ENCODE measurements around the gene CDKN2D. TPM values are rescaled to one million over a fixed set of nuclear protein-coding genes. Genes with fewer than 3 reads are reported as not detected.
A peak's percentile ranks its signal among the peaks of the same experiment; 100 is the strongest.

The CDKN2D gene
- total and polyA plus RNA-seq, 2 experiments from 2014 or later, result 7.8 to 10.7 TPM

- Histone ChIP-seq H3K4me1 (ENCODE audit: insufficient read depth) (peaks cover 3% of the 10 kb centered on the region; the same call in 1 of the 2 replicates), H3K27ac (no peak overlapping the region), H3K4me3 (no peak overlapping the region), H3K9me3 (ENCODE audit: low read depth) (no peaks in the 10 kb centered on the region), H2AFZ (no peak overlapping the region), H3K36me3 (ENCODE audit: low read depth) (no peaks in the 10 kb centered on the region), H3K79me2 (ENCODE audit: insufficient read depth) (no peaks in the 10 kb centered on the region), H3K9me2 (ENCODE audit: insufficient read depth) (no peaks in the 10 kb centered on the region), H4K20me1 (ENCODE audit: insufficient read depth) (no peaks in the 10 kb centered on the region), H3K27me3 (replicated peaks; ENCODE audit: insufficient read depth) (peaks cover 9% of the 10 kb centered on the region), H3K9ac (no peak overlapping the region), H3K4me2 (ENCODE audit: unreplicated experiment) (no peak overlapping the region), H3F3A (ENCODE audit: insufficient read depth) (no peaks in the 10 kb centered on the region)
- WGBS, 2 experiments (ENCODE audit: low coverage in 1 of 2, low lambda C conversion rate in 2 of 2, missing lambda C conversion rate in 2 of 2), result 58 to 67% methylated on average over 9 of the region's 9 CpGs
- in situ Hi-C loops (cut with MboI), result loop anchor here (5.0 kb wide), 1 partner anchor 59 kb away; no protein-coding TSS in a partner anchor
- no peak for DNase-seq
- TF ChIP-seq EZH2phosphoT487 (IDR thresholded peaks at IDR 0.05; ENCODE audit: insufficient read depth, low read depth) (no peak), EZH2 (IDR thresholded peaks at IDR 0.05; ENCODE audit: insufficient read depth, poor library complexity, severe bottlenecking) (no peak)
Measured at GRCh38 chr19:10583036-10583776, 14.4 kb upstream of the CDKN2D start.

DNA sequence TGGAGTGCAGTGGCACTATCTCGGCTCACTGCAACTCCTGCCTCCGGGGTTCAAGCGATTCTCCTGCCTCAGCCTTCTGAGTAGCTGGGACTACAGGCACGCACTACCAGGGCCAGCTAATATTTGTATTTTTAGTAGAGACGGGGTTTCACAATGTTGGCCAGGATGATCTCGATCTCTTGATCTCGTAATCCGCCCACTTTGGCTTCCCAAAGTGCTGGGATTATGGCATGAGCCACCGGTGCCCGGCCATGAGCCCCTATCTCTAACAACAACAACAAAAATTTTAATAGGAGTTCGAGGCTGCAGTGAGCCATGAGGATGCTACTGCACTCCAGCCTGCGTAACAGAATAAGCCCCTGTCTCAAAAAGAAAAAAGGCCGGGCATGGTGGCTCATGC, 13.3 kb upstream of the CDKN2D start:
- 66 to 71% methylated on average over 13 of the region's 13 CpGs for WGBS, 2 experiments (ENCODE audit: low coverage in 1 of 2, low lambda C conversion rate in 2 of 2, missing lambda C conversion rate in 2 of 2)
- Histone ChIP-seq H2AFZ (no peak overlapping the region), H3K79me2 (ENCODE audit: insufficient read depth) (no peaks in the 10 kb centered on the region), H3K27me3 (replicated peaks; ENCODE audit: insufficient read depth) (no peaks in the 10 kb centered on the region), H3K4me3 (no peak overlapping the region), H3K9ac (no peak overlapping the region), H3K4me1 (ENCODE audit: insufficient read depth) (peaks cover 3% of the 10 kb centered on the region; the same call in 1 of the 2 replicates), H3F3A (ENCODE audit: insufficient read depth) (no peaks in the 10 kb centered on the region), H4K20me1 (ENCODE audit: insufficient read depth) (no peaks in the 10 kb centered on the region), H3K36me3 (ENCODE audit: low read depth) (no peaks in the 10 kb centered on the region), H3K27ac (no peak overlapping the region), H3K4me2 (ENCODE audit: unreplicated experiment) (no peak overlapping the region), H3K9me3 (ENCODE audit: low read depth) (no peaks in the 10 kb centered on the region), H3K9me2 (ENCODE audit: insufficient read depth) (no peaks in the 10 kb centered on the region)
- TF ChIP-seq EZH2phosphoT487 (IDR thresholded peaks at IDR 0.05; ENCODE audit: insufficient read depth, low read depth) (no peak), EZH2 (IDR thresholded peaks at IDR 0.05; ENCODE audit: insufficient read depth, poor library complexity, severe bottlenecking) (no peak)
- in situ Hi-C loops (cut with MboI), result loop anchor here (5.0 kb wide), 1 partner anchor 60 kb away; no protein-coding TSS in a partner anchor
- no peak for DNase-seq

DNA sequence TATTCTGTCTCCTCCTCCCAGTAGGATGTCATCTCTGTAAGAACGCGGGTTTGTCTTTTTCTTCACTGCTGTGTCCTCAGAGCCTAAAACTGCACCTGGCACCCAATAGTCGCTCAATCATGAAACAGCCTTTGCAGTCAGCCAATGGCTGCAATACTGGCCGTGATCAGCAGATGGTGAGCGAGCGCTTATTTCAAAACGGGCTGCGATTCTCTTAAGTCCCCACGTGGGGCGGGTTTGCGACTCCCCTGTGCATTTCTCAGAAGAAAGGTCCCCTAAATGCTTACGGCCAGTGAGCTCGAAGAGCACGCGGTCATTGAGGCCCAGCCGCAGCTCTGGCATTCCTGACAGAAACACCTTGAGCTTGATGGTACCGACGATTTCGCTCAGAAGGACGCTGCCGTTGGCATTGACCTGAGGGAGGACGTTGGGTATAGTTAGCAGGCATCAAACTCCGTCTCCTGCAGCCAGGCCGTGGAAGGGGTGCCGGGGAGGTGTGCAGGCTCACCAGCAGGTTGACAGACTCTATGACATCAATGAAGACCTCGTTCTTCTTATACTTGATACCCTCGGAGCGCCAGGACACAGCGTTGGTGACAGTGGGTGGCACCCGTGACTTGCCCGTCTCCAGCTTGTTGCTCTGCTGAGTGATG, 12.3 kb upstream of the CDKN2D start:
- no peaks in the 10 kb centered on the region for H4K20me1 ChIP-seq (ENCODE audit: insufficient read depth)
- H3K9me2 ChIP-seq (ENCODE audit: insufficient read depth), result no peaks in the 10 kb centered on the region
- in situ Hi-C loops (cut with MboI), result loop anchor here (5.0 kb wide), 1 partner anchor 61 kb away; no protein-coding TSS in a partner anchor
- H3K27ac ChIP-seq, result no peak overlapping the region
- H3F3A ChIP-seq (ENCODE audit: insufficient read depth), result no peaks in the 10 kb centered on the region
- H3K36me3 ChIP-seq (ENCODE audit: low read depth), result no peaks in the 10 kb centered on the region
- peak overlapping the region; percentile 81 for H3K4me2 ChIP-seq (ENCODE audit: unreplicated experiment)
- no peaks in the 10 kb centered on the region for H3K79me2 ChIP-seq (ENCODE audit: insufficient read depth)
- DNase-seq, result peak; percentile 98
- no peak overlapping the region for H3K9ac ChIP-seq
- H2AFZ ChIP-seq, result peak overlapping the region; percentile 78
- H3K4me3 ChIP-seq, result peak overlapping the region; percentile 51; the same call in 1 of the 2 replicates
- TF ChIP-seq EZH2phosphoT487 (IDR thresholded peaks at IDR 0.05; ENCODE audit: insufficient read depth, low read depth), result no peak
- no peak for TF ChIP-seq EZH2 (IDR thresholded peaks at IDR 0.05; ENCODE audit: insufficient read depth, poor library complexity, severe bottlenecking)
- peaks cover 3% of the 10 kb centered on the region; the same call in 1 of the 2 replicates for H3K4me1 ChIP-seq (ENCODE audit: insufficient read depth)
- no peaks in the 10 kb centered on the region for H3K9me3 ChIP-seq (ENCODE audit: low read depth)
- 11 to 12% methylated on average over 30 to 31 of the region's 31 CpGs for WGBS, 2 experiments (ENCODE audit: low coverage in 1 of 2, low lambda C conversion rate in 2 of 2, missing lambda C conversion rate in 2 of 2)
- no peaks in the 10 kb centered on the region for H3K27me3 ChIP-seq (replicated peaks; ENCODE audit: insufficient read depth)

- in situ Hi-C loops (cut with MboI), result no loop called here
- WGBS, 2 experiments (ENCODE audit: low coverage in 1 of 2, low lambda C conversion rate in 2 of 2, missing lambda C conversion rate in 2 of 2), result 45 to 50% methylated on average over 5 to 6 of the region's 6 CpGs
- TF ChIP-seq EZH2phosphoT487 (IDR thresholded peaks at IDR 0.05; ENCODE audit: insufficient read depth, low read depth) (no peak), EZH2 (IDR thresholded peaks at IDR 0.05; ENCODE audit: insufficient read depth, poor library complexity, severe bottlenecking) (no peak)
Measured at GRCh38 chr19:10577951-10578350, 9.2 kb upstream of the CDKN2D start.

More at GRCh38 chr19:10577951-10578350, 9.2 kb upstream of the CDKN2D start:
- Histone ChIP-seq H2AFZ (no peak overlapping the region), H3F3A (ENCODE audit: insufficient read depth) (no peaks in the 10 kb centered on the region), H3K9me3 (ENCODE audit: low read depth) (no peaks in the 10 kb centered on the region), H3K9me2 (ENCODE audit: insufficient read depth) (no peaks in the 10 kb centered on the region), H3K4me1 (ENCODE audit: insufficient read depth) (peaks cover 3% of the 10 kb centered on the region; the same call in 1 of the 2 replicates), H3K4me2 (ENCODE audit: unreplicated experiment) (no peak overlapping the region), H3K36me3 (ENCODE audit: low read depth) (no peaks in the 10 kb centered on the region), H3K27me3 (replicated peaks; ENCODE audit: insufficient read depth) (no peaks in the 10 kb centered on the region), H3K4me3 (no peak overlapping the region), H3K27ac (no peak overlapping the region), H3K9ac (no peak overlapping the region), H3K79me2 (ENCODE audit: insufficient read depth) (no peaks in the 10 kb centered on the region), H4K20me1 (ENCODE audit: insufficient read depth) (no peaks in the 10 kb centered on the region)
- no peak for DNase-seq
